SW 1271 (cell line): Measurements from ENCODE around the gene COG4.
"Not testable (repeated sequence)": the region's sequence is repeated elsewhere in the genome, so short reads cannot be mapped to it uniquely, and the experiment has no call there.

Source experiments
- DNase-seq, 2 experiments: peaks; one replicate each; lab custom pipeline; 2025; lab: John Stamatoyannopoulos, UW

COG4 gene

DNA sequence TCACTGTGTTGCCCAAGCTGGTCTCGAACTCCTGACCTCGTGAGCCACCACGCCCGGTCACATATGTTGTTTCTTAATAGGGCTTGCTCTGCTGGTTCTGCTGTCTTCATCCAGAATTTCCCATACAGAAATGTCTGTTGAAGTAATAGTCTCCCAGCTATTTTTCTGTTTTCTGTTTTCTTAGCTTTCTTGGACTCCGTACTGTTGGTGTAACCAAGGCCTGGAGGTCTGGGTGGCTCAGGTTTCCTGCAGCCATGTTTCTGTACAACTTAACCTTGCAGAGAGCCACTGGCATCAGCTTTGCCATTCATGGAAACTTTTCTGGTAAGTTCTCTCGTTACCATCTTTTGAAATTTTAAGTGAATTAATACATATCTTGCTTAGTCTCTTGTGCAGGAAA lies 3.0 kb upstream of the COG4 start:
- DNase-seq, result no peak

DNA sequence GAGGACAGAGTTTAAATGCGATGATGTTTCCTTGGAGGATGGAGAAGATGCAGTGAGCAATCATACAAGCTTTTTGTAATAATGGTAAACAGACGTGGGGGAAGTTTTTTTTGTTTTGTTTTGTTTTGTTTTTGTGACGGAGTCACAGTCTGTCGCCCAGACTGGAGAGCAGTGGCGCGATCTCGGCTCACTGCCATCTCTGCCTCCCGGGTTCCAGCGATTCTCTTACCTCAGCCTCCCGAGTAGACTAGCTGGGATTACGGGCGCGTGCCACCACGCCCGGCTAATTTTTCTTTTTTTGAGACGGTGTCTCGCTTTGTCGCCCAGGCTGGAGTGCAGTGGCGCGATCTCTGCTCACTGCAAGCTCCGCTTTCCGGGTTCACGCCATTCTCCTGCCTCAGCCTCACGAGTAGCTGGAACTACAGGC lies 1.1 kb upstream of the COG4 start:
- not testable (repeated sequence) for DNase-seq

DNA sequence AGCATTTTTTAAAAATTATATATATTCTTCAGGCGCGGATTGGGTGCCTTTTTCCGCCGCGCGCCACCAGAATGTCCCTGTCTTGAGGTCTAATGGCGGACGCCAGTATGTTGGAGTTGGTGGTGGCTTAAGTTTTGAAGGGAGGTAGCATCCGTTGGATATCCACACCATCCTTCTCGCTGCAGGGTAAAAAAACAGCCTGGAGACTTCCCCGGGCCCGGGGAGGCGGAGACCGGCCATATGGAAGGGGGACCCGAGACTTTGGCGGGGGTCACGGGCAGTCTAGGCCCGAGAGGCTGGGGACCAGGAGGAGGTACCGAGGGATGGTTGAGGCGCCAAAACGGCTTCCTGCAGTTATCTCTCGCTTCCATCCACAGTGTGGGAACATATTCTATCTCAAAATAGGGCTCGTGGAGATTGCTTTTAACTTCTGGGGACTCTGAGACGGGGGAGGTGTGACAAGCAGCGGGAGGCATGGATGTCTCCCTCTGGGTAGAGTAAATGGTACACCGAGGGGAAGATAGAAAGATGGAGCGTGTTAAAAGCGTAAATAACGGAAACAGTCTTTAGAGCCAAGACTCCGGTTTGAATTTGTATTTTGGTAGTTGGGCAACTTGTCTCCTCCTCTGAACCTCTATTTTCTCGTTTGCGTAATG lies 517 bp upstream of the COG4 start, which contains the start of gene SF3B3:
SF3B3 (plus strand) TSS at position 74 of the 656 bp plus-strand sequence. CDS start 2,841 bp downstream, outside the sequence.
- peak in 1 of 2 experiments; percentile 92 for DNase-seq

DNA sequence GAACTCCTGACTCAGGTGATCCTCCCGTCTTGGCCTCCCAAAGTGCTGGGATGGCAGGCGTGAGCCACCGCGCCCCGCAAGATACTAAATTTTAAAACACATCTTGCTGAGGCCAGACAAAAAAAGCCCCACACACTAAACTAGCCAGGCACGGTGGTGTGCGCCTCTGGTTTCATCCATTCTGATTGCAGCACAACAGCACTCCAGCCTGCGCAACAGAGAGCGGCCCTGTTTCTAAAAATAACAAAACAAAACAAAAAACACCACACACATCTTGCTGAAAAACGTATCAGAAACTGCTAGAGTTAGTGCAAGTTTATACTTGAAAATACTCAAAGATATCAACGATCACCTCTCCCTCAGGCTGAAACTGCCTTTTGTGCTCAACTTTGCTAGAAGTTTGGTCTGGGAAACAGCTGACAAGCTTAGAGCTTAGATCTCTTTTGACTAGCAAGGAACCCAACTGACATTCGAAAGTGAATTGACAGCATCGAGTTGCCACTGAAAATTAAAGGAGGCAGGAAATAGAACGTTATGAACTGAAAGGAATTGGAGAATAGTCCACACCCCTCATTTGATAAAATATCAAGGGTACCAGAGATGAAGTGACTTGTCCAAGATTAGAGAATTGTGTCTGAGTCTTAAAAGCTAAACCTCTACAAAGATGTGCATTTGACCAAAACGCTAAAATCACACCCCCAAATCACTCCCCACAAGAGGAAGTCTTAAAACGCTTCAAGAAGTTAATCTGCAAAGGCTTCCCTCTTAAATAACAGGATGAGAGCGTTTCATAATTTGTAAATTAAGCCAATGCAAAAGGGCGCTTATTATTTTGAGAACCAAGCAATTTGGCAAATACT lies 908 bp downstream of the COG4 start:
- DNase-seq, result no peak

DNA sequence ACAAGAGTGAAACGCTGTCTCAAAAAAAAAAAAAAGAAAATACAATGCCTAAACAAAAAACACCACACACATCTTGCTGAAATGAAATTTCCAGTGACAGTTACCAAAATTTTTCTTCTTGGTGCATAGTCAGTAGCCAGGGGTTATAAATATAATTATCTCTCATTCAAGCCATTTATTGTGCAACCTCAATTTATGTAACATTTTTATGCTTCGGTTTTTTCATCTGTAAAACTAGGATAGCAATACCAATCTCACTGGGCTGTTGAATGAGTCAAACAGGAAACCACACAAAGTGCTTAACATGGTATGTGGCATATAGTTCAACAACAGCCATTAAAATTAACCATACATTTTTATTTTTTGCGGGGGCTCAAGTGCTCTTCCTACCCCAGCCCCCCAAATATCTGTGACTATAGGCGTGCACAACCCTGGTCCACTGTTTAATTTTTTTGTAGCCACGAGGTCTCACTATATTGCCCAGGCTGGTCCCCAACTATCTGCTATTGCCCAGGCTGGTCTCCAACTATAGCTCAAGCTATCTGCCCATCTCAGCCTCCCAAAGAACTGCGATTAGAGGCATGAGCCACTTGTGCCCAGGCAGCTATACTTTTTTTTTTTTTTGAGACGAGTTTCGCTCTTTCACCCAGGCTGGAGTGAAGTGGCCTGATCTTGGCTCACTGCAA lies 2.6 kb downstream of the COG4 start:
- peak in 1 of 2 experiments; percentile 25 for DNase-seq

DNA sequence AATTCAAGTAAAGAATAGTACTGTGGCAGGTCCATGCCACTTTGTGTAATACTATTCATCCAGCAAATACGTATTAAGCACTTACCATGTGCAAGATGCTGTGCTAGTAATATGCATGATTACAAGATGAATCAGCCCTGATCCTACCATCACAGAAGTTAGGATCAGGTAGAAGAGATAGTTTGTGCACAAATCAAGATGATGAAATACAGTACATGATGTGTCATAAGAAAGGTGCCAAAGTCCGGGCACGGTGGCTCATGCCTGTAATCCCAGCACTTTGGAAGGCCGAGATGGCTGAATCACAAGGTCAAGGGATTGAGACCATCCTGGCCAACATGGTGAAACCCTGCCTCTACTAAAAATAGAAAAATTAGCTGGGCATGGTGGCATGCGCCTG lies 10.9 kb downstream of the COG4 start:
- no peak for DNase-seq

DNA sequence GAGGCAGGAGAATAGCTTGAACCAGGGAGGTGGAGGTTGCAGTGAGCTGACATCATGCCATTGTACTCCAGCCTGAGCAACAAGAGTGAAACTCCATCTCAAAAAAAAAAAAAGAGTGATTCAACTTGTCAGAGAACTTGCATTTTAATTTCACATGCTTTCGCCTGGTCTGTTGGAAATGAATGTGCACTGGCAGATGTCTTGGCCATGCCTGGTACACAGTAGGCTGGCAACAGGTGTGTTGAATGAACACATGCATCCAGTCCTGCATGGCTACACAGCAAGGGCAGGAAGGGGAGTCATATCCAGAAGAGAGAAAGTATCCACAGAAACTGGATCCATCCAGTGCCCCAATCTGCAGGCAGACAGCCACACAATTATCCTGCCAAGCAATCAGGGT lies 11.5 kb downstream of the COG4 start:
- DNase-seq, result no peak

DNA sequence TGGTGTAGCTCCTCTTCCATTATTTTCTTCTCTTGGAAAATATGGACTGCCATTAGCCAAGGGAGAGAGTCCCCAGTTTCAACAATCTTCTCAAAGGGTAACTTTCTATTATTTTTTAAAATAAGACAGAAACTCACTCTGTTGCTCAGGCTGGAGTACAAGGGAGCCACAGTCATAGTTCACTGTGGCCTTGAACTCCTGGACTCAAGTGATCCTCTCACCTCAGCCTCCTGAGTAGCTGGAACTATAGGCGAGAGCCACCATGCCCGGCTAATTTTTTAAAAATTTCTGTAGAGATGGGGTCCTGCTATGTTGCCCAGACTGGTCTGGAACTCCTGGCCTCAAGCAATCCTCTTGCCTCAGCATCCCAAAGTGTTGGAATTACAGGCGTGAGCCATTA lies 13.1 kb downstream of the COG4 start:
- DNase-seq, result no peak

DNA sequence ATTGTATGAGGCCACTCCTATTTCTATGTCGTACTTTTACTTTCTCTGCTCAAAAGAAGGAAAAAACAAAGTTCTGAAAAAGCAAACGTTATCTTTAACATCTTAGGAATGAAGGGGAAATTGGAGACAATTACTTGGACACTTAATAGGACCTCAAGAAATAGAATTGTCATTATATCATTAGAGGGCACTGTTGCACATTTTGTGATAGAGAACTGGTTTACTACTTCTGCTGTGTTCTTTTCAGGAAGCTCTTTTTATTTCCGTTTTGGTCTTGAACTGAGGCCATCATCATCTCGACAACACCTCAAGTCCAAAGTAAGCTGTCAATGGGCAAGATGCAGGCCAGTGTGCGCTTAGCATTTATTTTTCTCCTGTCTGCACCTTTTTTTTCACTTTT lies 14.6 kb downstream of the COG4 start:
- peak in 1 of 2 experiments; percentile 18 for DNase-seq

DNA sequence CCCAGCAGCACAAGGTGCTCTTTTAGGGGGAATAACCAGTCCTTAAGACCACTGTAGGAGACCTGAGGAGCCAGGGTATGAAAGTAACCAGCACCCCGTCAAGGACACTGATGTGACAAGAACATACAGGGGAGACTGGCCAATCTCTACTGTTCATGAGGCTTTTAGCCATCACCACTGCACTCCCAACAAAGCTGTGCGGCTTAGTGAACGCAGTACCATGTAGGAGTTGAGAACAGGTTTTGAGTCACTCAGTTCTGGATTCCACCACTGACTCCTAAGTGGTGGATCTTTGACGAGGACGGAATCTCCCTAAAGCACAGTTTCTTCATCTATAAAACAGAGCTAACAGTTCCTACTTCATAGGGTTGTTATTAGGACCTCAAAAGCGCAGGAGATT lies 26.8 kb downstream of the COG4 start:
- DNase-seq, result no peak

DNA sequence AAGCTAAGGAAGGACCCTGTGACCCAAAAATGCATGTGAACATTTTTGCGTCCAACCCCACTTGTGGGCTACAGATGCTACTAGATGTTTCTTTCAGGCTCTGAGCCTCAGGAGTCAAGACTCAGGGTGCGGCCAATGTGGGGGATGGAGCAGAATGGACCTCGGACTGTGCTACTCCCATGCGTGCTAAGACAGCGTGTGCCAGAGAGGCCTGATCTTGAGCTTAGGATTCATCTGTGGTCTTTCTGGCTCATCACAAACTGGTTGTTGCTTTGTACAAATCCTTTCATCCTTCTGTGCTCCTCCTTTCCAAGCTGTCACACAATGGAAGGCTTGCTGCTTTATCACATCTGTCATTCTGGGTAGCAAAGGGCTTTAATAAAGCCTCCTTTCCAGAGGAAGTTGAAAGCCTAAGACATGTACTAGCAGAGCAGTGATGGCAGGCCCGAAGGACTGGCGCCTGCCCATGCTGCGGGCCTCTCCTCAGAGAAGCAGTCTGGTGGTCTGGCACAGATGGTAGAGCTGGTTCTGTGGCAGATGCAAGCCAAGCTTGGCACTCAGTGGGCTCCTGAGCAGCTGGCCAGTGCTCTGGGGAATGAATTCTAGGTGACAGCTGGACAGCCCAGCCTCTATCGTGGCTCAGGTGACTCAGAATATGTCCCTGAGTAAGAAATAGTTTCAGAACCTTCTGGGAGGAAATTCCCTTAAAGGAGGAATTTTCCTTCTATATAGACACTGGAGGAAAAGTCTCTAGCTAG lies 27.8 kb downstream of the COG4 start:
- no peak for DNase-seq

DNA sequence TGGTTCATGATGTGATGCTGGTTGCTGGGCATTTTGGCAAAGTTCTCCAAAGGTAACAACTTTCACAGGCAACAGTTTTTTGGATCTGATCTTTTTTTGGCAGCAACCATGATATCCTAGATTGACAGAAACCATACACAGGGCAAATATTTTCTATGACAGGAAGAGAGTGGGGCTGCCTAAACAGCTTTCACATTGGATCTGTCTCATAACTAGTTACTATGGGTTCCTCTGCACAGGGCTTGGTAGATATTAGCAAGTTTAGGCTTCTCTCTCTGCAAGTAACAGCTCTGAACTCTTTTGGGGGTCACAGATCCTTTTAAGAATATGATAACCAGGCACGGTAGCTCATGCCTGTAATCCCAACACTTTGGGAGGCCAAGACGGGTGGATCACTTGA lies 28.6 kb downstream of the COG4 start:
- no peak for DNase-seq

DNA sequence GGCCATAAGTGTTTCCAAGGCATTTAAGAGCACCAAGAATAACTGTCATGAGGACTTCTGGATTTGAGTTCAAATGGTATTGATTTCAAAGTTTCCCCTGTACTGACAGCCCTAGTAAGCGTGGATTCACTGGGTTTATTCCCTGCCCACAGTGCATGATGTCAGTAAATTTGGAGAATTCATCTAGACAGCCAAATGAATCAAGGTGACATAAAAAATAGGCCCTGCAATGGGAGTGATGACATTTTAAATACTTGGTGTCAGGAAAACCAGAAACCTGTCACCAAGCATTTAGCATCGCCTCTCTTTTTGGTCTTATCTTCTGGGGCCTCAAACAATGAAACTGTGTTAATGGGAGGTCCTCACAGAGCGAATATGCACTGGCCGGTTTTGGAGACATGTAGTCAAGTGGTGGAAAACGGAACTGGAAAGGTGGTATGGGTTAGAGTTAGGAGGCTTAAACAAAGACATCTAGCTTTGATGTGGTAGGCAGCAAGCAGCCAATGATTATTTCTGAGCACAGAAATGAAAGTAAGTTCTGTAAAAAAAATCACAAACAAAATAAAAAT lies 29.1 kb downstream of the COG4 start:
- DNase-seq, result no peak

DNA sequence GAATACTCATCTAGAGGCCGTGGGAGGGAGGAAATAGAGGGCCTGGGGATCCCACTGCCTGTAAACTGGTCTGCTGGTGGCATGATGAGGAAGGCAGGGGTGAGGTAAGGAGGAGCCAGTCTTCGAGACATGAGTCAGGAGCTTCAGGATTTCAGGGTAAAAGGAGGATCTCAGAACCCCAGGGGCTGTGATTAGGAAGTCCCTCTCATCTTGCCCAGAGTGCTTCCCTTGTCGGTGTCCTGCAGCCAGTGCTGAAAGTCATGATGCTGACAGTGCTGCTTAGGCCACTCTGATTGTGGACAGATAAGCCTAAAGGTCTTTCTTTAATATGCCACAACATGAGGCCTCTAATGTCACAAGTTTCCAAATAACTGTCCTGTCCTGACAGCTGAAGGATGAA lies 29.6 kb downstream of the COG4 start:
- no peak for DNase-seq

DNA sequence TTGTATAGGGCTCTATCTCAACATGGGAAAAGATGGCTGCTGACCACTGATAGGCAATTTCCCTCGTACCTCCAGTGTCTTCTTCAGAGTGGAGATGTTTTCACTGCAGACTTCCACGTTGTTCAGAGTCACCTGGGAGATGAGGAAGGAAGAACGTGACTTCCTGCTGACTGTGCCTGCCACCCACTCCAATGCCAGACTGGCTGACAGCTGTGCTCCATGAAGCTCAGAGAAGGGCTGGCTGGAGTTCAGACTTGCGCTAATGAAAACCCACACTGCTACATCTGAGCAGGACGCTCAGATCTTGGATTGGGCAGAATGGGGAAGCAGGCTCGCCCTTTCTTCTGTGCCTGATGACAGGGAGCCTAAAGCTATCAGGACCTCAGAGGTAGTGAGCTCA lies 33.1 kb downstream of the COG4 start:
- no peak for DNase-seq

DNA sequence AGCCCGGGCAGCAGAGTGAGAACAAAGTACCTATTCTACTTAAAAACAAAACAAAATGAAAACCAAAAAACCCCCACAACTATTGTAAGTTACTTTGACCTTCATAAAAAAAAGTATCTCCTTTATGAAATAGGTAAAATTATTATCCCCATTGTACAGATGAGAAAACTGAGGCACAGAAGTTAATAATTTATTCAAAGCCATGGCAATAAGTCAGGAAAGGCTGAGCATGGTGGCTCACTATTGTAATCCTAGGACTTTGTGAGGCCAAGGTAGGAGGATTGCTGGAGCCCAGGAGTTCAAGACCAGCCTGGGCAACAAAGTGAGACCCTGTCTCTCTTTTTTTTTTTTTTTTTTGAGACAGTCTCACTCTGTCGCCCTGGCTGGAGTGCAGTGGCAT lies 38.5 kb downstream of the COG4 start:
- DNase-seq, result no peak

DNA sequence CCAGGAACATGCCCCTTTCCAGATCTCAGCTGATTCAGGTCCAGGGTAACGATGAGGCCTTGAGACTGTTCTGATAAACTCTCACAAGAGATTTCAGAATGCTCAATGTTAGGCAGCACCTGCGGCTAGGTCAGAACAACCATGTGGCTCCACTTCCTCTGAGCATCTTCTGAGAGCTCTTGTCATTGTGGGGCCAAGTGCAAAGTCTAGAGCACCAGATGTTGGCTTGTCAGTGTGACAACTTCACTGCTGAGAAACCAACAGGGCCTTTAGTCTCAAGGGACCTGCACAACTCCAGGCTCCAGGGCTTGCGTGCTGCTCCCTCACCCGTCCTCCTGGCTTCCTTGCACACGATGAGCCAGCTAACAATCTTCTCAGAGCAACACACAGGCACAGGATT lies 39.9 kb downstream of the COG4 start:
- no peak for DNase-seq

DNA sequence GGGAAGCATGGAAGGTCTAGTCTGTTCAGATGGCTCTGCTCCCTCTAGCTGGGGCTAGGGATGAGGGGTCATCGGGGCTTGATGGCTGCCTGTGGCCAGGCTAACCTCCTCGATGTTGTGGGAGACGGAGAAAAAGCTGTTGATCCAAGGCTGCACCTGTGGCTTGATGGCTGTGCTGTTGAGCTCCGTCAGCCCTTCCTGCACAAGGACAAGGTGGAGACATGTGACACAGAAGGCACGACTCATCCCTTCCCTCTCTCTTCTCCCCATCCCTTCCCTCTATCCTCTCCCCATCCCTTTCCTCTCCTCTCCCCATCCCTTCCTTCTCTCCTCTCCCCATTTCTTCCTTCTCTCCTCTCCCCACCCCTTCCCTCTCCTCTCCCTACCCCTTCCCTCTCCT lies 40.7 kb downstream of the COG4 start:
- DNase-seq, result no peak

DNA sequence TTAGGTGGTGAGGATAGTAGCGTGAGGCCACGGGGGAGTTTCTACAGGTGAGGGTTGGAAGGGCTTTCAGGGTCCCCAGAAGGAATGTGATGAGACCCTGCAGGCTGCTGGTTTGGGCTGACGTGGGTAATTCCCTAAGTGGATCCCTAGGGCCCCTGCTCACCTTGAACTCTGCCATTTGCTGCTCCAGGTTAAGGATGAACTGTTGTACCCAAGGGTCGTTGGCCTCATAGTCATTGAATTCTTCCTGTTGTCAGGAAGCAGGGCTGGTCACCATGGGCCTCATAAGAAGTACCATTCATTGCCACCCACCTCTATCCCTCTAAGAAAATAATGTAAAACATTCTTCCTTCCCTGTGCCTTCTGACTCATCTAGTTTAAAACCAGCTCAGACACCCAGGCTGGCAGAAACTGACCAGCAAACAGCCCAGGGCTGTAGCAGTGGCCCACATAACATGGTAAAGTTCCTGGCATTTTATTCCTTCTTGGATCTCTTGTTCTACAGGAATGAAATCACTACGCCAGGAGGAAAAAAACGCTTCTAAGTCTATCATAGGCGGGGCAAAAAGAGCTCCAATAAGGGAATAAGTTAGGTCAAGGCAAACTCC lies 41.3 kb downstream of the COG4 start:
- no peak for DNase-seq

DNA sequence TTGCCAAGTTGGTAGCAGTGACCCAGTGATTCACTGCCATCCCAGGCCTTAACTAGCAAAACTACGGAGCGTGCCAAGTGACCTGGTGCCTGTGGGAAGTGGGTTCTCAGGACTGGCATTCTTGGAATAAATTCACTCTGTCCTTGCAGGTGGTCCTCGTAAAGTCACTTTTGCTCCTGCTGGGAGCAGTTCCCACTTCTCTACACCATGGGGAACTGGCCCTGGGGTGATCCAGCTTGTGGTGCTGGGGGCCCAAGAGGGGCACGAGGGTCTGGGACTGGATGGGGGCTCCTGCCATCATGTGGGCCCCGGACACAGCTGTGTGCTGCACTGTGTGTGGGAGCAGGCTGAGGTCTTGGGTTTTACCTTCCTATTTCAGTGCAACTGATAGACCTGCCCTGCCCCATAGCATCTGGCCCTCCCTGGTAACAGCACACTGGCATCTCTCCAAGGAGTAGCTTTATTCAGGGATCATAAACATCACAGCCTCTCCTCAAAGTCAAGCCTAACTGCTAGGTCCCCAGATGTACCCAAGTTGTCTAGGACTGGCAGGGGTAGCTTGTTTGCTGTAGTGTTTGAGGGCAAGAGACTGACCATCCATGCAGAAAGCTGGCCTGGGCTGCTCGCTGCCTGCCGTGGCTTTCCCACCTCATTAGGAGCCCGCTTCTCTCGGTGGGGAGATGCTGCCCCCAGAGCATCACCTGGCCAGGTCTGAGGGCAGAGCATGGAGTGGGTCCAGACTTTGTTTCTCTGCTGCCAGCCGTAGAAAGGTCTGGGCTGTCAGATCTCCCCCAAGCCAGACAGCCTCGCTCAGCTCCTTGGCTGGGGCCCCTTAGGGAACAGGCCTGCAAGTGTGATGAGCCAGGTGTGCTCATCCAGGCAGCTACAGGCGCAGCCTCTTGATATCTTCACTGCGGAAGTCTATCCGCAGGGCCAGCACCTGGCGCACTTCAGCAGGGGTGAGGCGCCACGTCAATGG lies 42.9 kb downstream of the COG4 start:
- no peak for DNase-seq
